Breast epithelium (tissue), 3 donors: ENCODE data around the gene RAP1GAP2.

ENCODE experiments used
- CTCF ChIP-seq, 3 donors: fragments of 450-650 bp; IDR thresholded peaks; one replicate each; pipeline ENCODE4 v1.5.1; 2016 to 2017; ENCODE audit warnings: antibody characterized with exemption in 3 of 3, mild to moderate bottlenecking in 3 of 3, moderate library complexity in 3 of 3
- POLR2A ChIP-seq: fragments of 450-650 bp; IDR thresholded peaks from one replicate; pipeline ENCODE4 v1.6.1; 2016; ENCODE audit warnings: antibody characterized with exemption, mild to moderate bottlenecking, moderate library complexity

DNA sequence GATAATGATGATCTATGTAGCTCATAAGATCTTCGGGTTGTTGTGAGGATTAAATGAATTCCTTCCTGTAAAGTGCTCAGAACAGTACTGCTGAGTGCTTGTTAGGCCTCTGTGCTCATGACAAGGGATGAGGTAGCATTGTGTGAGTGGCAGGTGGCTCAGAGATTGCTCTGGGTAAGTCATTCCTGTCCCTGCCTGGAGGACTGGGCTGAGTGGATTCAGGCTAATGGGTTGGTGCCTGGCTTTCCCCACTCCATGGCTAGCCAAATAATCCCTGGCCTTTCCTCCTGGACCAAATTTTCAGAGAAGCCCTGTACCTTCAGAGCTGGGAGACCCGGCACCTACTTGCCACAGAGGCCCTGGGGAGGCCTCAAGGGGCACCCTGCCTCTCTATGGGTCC lies 45.5 kb upstream of the RAP1GAP2 start:
- TF ChIP-seq CTCF (IDR thresholded peaks at IDR 0.05) (no peak), POLR2A (no peak)
